WTC11 (cell line): ENCODE data around the gene SPOPL. TPM values are rescaled to one million over a fixed set of nuclear protein-coding genes. Genes with fewer than 3 reads are reported as not detected.

ENCODE experiments used
- ATAC-seq: fragments of 200-7000 bp; cut with Tn5 transposase; 2 replicates; pipeline ENCODE4 v1.10.0; 2021; ENCODE audit warnings: mild to moderate bottlenecking, moderate library complexity
- CTCF ChIA-PET: fragments of 300-600 bp; sonication (Branson Sonifier 250); formaldehyde crosslinking; loops from one replicate; lab custom pipeline; 2021; ENCODE audit warnings: antibody characterized with exemption; lab: Charles Lee
- POLR2A ChIA-PET: fragments of 350-600 bp; sonication (Branson Sonifier 250); formaldehyde crosslinking; loops from one replicate; lab custom pipeline; 2021; ENCODE audit warnings: antibody characterized with exemption; lab: Charles Lee
- DNase-seq: peaks from one replicate; pipeline ENCODE4 v3.0.0; 2021; ENCODE audit warnings: low spot score
- H3K27ac Mint-ChIP-seq: 2 replicates; pipeline ENCODE4 v1.8.0; 2021; ENCODE audit warnings: mixed read lengths
- H3K27me3 Mint-ChIP-seq: 2 replicates; pipeline ENCODE4 v1.8.0; 2021; ENCODE audit warnings: low read depth, mild to moderate bottlenecking, moderate library complexity, mixed read lengths
- H3K36me3 Mint-ChIP-seq: 2 replicates; pipeline ENCODE4 v1.8.0; 2021; ENCODE audit warnings: mixed read lengths
- H3K4me1 Mint-ChIP-seq: 2 replicates; pipeline ENCODE4 v1.8.0; 2022; ENCODE audit warnings: mixed read lengths
- H3K4me3 Mint-ChIP-seq: 2 replicates; pipeline ENCODE4 v1.8.0; 2021; ENCODE audit warnings: mild to moderate bottlenecking, moderate library complexity, mixed read lengths
- H3K9me3 Mint-ChIP-seq: 2 replicates; pipeline ENCODE4 v1.8.0; 2021; ENCODE audit warnings: mixed read lengths
- CREB1 ChIP-seq: sonication (generic); formaldehyde crosslinking; IDR thresholded peaks from 2 replicates; pipeline ENCODE4 v1.8.0; 2023; ENCODE audit warnings: mild to moderate bottlenecking, missing genetic modification reagents
- FOXP4 ChIP-seq: sonication (generic); formaldehyde crosslinking; IDR thresholded peaks from 2 replicates; pipeline ENCODE4 v1.8.0; 2022; ENCODE audit warnings: mild to moderate bottlenecking, missing genetic modification reagents
- MYBL2 ChIP-seq: sonication (generic); formaldehyde crosslinking; IDR thresholded peaks from 2 replicates; pipeline ENCODE4 v1.8.1; 2023; ENCODE audit warnings: mild to moderate bottlenecking, moderate library complexity, missing genetic modification reagents
- NFATC4 ChIP-seq: fragments of 250-450 bp; sonication (Bioruptor Pico); IDR thresholded peaks from 2 replicates; pipeline ENCODE4 v1.9.0; 2021; ENCODE audit warnings: mild to moderate bottlenecking
- NR3C1 ChIP-seq: sonication (generic); formaldehyde crosslinking; conservative IDR thresholded peaks from 2 replicates; pipeline ENCODE4 v1.8.1; 2023; ENCODE audit warnings: low read depth, mild to moderate bottlenecking, missing genetic modification reagents
- OVOL2 ChIP-seq: fragments of 250-450 bp; sonication (Bioruptor Pico); IDR thresholded peaks from 2 replicates; pipeline ENCODE4 v1.9.0; 2021; ENCODE audit warnings: mild to moderate bottlenecking, borderline replicate concordance
- TEAD1 ChIP-seq: sonication (generic); formaldehyde crosslinking; IDR thresholded peaks from 2 replicates; pipeline ENCODE4 v1.8.0; 2022; ENCODE audit warnings: mild to moderate bottlenecking, missing genetic modification reagents
- ZNF281 ChIP-seq: sonication (generic); formaldehyde crosslinking; IDR thresholded peaks from 2 replicates; pipeline ENCODE4 v1.8.0; 2023; ENCODE audit warnings: mild to moderate bottlenecking, missing genetic modification reagents
- ZNF317 ChIP-seq: sonication (generic); formaldehyde crosslinking; IDR thresholded peaks from 2 replicates; pipeline ENCODE4 v1.8.1; 2023; ENCODE audit warnings: low read depth, mild to moderate bottlenecking, moderate library complexity, missing genetic modification reagents, borderline replicate concordance
- ZSCAN18 ChIP-seq: fragments of 250-450 bp; sonication (Bioruptor Pico); IDR thresholded peaks from 2 replicates; pipeline ENCODE4 v2.1.2; 2022; ENCODE audit warnings: mild to moderate bottlenecking, moderate library complexity
- total RNA-seq: library from RNA; stranded (reverse); gene quantifications from 3 replicates; pipeline ENCODE4 v1.2.3, GENCODE V29; 2021
- TF ChIP-seq, protein P1 (sequence below): sonication (generic); formaldehyde crosslinking; IDR thresholded peaks from 2 replicates; pipeline ENCODE4 v1.8.1; 2023; ENCODE audit warnings: mild to moderate bottlenecking, missing genetic modification reagents
- TF ChIP-seq, protein P2 (sequence below): sonication (generic); formaldehyde crosslinking; IDR thresholded peaks from 2 replicates; pipeline ENCODE4 v1.8.0; 2022; ENCODE audit warnings: mild to moderate bottlenecking, missing genetic modification reagents
- TF ChIP-seq, protein P3 (sequence below): fragments of 250-450 bp; sonication (Bioruptor Pico); IDR thresholded peaks from 2 replicates; pipeline ENCODE4 v1.9.0; 2021; ENCODE audit warnings: mild to moderate bottlenecking

SPOPL gene
- total RNA-seq, 1 experiment from 2014 or later: 13.3 TPM

DNA sequence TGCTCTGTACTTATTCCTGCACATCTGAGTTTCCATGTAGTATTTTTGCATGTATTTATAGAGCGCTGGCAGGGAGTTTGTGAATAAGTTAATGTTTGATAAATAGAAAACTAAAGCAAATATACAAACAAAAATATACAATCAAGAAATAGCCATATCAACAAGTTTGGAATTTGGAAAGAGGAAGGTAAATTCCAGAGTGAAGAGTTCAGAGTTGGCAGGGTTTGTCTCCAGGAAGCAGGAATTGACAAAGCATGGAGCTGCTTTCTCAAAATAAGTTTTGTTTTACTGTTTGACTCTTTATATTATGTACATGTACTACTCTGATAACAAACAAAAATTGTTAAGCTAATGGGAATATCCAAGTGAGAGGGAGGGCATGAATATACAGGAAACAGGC is 80.3 kb downstream of the SPOPL start:
- ATAC-seq (no peak), DNase-seq (no peak)
- POLR2A ChIA-PET: no interaction called here
- CTCF ChIA-PET: no interaction called here
- Mint-ChIP-seq H3K27me3 (no peaks in the 10 kb centered on the region; the same call in 1 of the 2 replicates), H3K4me1 (peaks cover 5% of the 10 kb centered on the region; the same call in 1 of the 2 replicates), H3K4me3 (no peak overlapping the region), H3K27ac (no peak overlapping the region)
- TF ChIP-seq, protein P1, sequence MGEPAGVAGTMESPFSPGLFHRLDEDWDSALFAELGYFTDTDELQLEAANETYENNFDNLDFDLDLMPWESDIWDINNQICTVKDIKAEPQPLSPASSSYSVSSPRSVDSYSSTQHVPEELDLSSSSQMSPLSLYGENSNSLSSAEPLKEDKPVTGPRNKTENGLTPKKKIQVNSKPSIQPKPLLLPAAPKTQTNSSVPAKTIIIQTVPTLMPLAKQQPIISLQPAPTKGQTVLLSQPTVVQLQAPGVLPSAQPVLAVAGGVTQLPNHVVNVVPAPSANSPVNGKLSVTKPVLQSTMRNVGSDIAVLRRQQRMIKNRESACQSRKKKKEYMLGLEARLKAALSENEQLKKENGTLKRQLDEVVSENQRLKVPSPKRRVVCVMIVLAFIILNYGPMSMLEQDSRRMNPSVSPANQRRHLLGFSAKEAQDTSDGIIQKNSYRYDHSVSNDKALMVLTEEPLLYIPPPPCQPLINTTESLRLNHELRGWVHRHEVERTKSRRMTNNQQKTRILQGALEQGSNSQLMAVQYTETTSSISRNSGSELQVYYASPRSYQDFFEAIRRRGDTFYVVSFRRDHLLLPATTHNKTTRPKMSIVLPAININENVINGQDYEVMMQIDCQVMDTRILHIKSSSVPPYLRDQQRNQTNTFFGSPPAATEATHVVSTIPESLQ (CRISPR knock-in tag): no peak
- TF ChIP-seq ZNF317 (CRISPR knock-in tag) (no peak), FOXP4 (CRISPR knock-in tag) (no peak), OVOL2 (no peak), TEAD1 (CRISPR knock-in tag) (no peak), MYBL2 (CRISPR knock-in tag) (no peak), ZSCAN18 (CRISPR knock-in tag) (no peak), CREB1 (no peak), ZNF281 (no peak), NR3C1 (CRISPR knock-in tag) (no peak)
- TF ChIP-seq, protein P2, sequence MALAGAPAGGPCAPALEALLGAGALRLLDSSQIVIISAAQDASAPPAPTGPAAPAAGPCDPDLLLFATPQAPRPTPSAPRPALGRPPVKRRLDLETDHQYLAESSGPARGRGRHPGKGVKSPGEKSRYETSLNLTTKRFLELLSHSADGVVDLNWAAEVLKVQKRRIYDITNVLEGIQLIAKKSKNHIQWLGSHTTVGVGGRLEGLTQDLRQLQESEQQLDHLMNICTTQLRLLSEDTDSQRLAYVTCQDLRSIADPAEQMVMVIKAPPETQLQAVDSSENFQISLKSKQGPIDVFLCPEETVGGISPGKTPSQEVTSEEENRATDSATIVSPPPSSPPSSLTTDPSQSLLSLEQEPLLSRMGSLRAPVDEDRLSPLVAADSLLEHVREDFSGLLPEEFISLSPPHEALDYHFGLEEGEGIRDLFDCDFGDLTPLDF: no peak
- TF ChIP-seq, protein P3, sequence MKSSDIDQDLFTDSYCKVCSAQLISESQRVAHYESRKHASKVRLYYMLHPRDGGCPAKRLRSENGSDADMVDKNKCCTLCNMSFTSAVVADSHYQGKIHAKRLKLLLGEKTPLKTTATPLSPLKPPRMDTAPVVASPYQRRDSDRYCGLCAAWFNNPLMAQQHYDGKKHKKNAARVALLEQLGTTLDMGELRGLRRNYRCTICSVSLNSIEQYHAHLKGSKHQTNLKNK (CRISPR knock-in tag): no peak
- TF ChIP-seq, all 79 proteins: peak for 0
- Mint-ChIP-seq H3K9me3 (no peaks in the 10 kb centered on the region), H3K36me3 (peaks cover 6% of the 10 kb centered on the region; the same call in 1 of the 2 replicates)

DNA sequence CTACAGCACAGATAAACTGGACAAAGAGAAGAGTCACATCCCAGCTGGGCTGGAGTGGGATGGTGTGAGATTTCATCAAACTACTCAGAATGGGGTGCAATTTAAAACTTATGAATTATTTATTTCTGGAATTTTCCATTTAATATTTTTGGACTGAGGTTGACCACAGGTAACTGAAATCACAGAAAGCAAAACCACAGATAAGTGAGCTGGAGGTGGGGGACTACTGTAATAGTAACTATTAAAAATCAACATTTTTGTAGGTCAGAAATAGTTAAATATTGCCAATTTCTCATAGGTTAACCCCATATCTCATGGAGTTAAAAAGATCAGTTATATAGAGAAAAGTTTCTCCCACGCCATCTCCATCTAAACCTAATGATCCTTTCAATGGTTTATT is 88.1 kb downstream of the SPOPL start:
- no peaks in the 10 kb centered on the region for H3K36me3 Mint-ChIP-seq
- no peaks in the 10 kb centered on the region; the same call in 1 of the 2 replicates for H3K27me3 Mint-ChIP-seq
- H3K4me3 Mint-ChIP-seq: no peak overlapping the region
- no peak for TF ChIP-seq NFATC4 (CRISPR knock-in tag)
- CTCF ChIA-PET: no interaction called here
- POLR2A ChIA-PET: no interaction called here
- no peak for ATAC-seq
- DNase-seq: no peak
- no peak overlapping the region for H3K27ac Mint-ChIP-seq
- peaks cover 8% of the 10 kb centered on the region; the same call in 1 of the 2 replicates for H3K4me1 Mint-ChIP-seq
- H3K9me3 Mint-ChIP-seq: no peaks in the 10 kb centered on the region
